Right lobe of liver (tissue), 6 donors: Measurements from ENCODE around the gene FGFR2. TPM values are rescaled to one million over a fixed set of nuclear protein-coding genes. Genes with fewer than 3 reads are reported as not detected.

ENCODE experiments used
- ATAC-seq, 4 donors: fragments of 200-7000 bp; cut with Tn5 transposase; one replicate each; pipeline ENCODE4 v1.9.1; 2020; ENCODE audit warnings: mild to moderate bottlenecking in 4 of 4, moderate library complexity in 4 of 4
- DNase-seq, 3 donors: peaks; one replicate each; pipeline ENCODE4 v3.0.0-alpha.2; 2020
- H3K27ac ChIP-seq, 3 donors: fragments of 200-600 bp; one replicate each; pipeline ENCODE4 v1.8.0; 2022
- H3K27me3 ChIP-seq, 2 donors: fragments of 200-600 bp; one replicate each; pipeline ENCODE4 v1.8.0; 2022
- H3K36me3 ChIP-seq, 4 donors: fragments of 200-600 bp; sonication (generic) in 1 of 4; one replicate each; pipeline versions ENCODE4 v1.5.1 to v1.8.0; 2017 to 2022; ENCODE audit warnings: control low read depth in 1 of 4
- H3K4me1 ChIP-seq, 4 donors: fragments of 200-600 bp; sonication (generic) in 1 of 4; one replicate each; pipeline versions ENCODE4 v1.5.1 to v1.8.0; 2017 to 2022; ENCODE audit warnings: control low read depth in 1 of 4
- H3K4me3 ChIP-seq, 3 donors: fragments of 200-600 bp; one replicate each; pipeline ENCODE4 v1.8.0; 2022
- H3K9me3 ChIP-seq, 4 donors: fragments of 200-600 bp; sonication (generic) in 1 of 4; one replicate each; pipeline versions ENCODE4 v1.5.1 to v1.8.0; 2017 to 2022; ENCODE audit warnings: control low read depth in 1 of 4
- CTCF ChIP-seq, 4 donors: fragments of 200-600 bp in 3 of 4; fragments of 450-650 bp in 1 of 4; IDR thresholded peaks; one replicate each; pipeline versions ENCODE4 v1.5.1 to v1.8.0; 2016 to 2022; ENCODE audit warnings: antibody characterized with exemption in 4 of 4, mild to moderate bottlenecking in 2 of 4
- POLR2A ChIP-seq: fragments of 450-650 bp; IDR thresholded peaks from one replicate; pipeline ENCODE4 v1.6.1; 2017; ENCODE audit warnings: antibody characterized with exemption, mild to moderate bottlenecking
- WGBS: methylation state at CpG from one replicate; pipeline ENCODE4 v1.1.6; 2018; ENCODE audit warnings: low coverage, low lambda C conversion rate; ENCODE audit not compliant: insufficient coverage; ENCODE audit errors: missing lambda C conversion rate; 5-methylcytosine and 5-hydroxymethylcytosine counted together
- intact Hi-C, 2 donors: fragments of 100-400 bp; cut with DNase I; formaldehyde crosslinking; loops; one replicate each; pipeline versions ENCODE4 v1.11.2 to v1.14.1; 2022
- total RNA-seq, 6 experiments: library from RNA; depleted of rRNA in 2 of 6; stranded (reverse); fragments of >200 nt in 2 of 6; fragmentation: NEBNext Ultra II Directional in 3 of 6; extraction: Animal tissue kit (Norgen Biotek cat#: 25700) in 3 of 6; gene quantifications; one replicate each; pipeline versions ENCODE4 v1.1.0 to v1.2.4, GENCODE V29; 2016 to 2023
- donor health status: DM: no; HTN: yes; CAD: no.
- donor health status: DM: no; HTN: no; CAD: no.
- donor health status: DM: no; HTN: no; CAD: no.
- donor health status: DM: no; HTN: yes; CAD: no.
- donor health status: DM: no; HTN: yes; CAD: no.

Gene FGFR2
- total RNA-seq, 6 experiments from 2014 or later = 14.4 to 33.7 (median 23.0) TPM

- intact Hi-C loops = loop anchor here in 1 of 2 donors (10.0 kb wide), 1 partner anchor 660 kb away; no protein-coding TSS in a partner anchor
- Histone ChIP-seq H3K4me1 (no peaks in the 10 kb centered on the region), H3K36me3 (no peaks in the 10 kb centered on the region), H3K9me3 (no peaks in the 10 kb centered on the region), H3K4me3 (no peak overlapping the region), H3K27ac (no peak overlapping the region), H3K27me3 (no peaks in the 10 kb centered on the region)
- TF ChIP-seq CTCF (IDR thresholded peaks at IDR 0.05) (no peak), POLR2A (no peak)
- no peak for ATAC-seq
- 72% methylated on average over 5 of the region's 9 CpGs for WGBS
- DNase-seq = no peak
These were observed 16.6 kb upstream of the FGFR2 start for GRCh38 chr10:121614613-121615434.

DNA sequence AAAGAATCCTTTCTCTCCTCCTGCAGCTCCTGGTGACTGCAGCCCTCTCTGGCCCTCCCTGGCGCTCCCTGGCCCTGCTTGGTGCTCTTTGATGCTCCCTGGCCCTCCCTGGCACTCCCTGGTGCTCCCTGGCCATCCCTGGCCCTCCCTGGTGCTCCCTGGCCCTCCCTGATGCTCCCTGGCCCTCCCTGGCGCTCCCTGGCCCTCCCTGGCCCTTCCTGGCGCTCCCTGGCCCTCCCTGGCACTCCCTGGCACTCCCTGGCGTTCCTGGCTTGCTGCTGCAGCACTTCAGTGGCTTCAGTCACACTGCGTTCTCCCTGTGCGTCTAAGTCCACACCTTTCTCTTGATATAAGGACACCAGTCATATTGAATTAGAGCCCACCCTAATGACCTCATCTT lies 15.2 kb upstream of the FGFR2 start:
- WGBS = 78% methylated on average over 6 of the region's 6 CpGs
- H3K36me3 ChIP-seq = no peaks in the 10 kb centered on the region
- no peaks in the 10 kb centered on the region for H3K9me3 ChIP-seq
- H3K4me3 ChIP-seq = no peak overlapping the region
- intact Hi-C loops = loop anchor here in 1 of 2 donors (10.0 kb wide), 1 partner anchor 659 kb away; no protein-coding TSS in a partner anchor
- DNase-seq (no peak), ATAC-seq (no peak)
- H3K4me1 ChIP-seq = peaks cover 0 to 5% (median 0%) of the 10 kb centered on the region in 4 donors
- H3K27ac ChIP-seq = no peak overlapping the region
- TF ChIP-seq POLR2A (no peak), CTCF (IDR thresholded peaks at IDR 0.05) (no peak)
- no peaks in the 10 kb centered on the region for H3K27me3 ChIP-seq

GRCh38 chr10:121611393-121612159 lies 13.3 kb upstream of the FGFR2 start:
- no peak overlapping the region for H3K27ac ChIP-seq
- 68% methylated on average over 7 of the region's 12 CpGs for WGBS
- intact Hi-C loops = loop anchor here in 1 of 2 donors (10.0 kb wide), 1 partner anchor 657 kb away; no protein-coding TSS in a partner anchor
- TF ChIP-seq POLR2A = no peak
- TF ChIP-seq CTCF (IDR thresholded peaks at IDR 0.05) = no peak
- no peak for DNase-seq
- no peaks in the 10 kb centered on the region for H3K27me3 ChIP-seq
- no peak for ATAC-seq
- peaks cover 0 to 11% (median 0%) of the 10 kb centered on the region in 4 donors for H3K4me1 ChIP-seq
- H3K4me3 ChIP-seq = no peak overlapping the region
- H3K9me3 ChIP-seq = no peaks in the 10 kb centered on the region
- H3K36me3 ChIP-seq = no peaks in the 10 kb centered on the region

DNA sequence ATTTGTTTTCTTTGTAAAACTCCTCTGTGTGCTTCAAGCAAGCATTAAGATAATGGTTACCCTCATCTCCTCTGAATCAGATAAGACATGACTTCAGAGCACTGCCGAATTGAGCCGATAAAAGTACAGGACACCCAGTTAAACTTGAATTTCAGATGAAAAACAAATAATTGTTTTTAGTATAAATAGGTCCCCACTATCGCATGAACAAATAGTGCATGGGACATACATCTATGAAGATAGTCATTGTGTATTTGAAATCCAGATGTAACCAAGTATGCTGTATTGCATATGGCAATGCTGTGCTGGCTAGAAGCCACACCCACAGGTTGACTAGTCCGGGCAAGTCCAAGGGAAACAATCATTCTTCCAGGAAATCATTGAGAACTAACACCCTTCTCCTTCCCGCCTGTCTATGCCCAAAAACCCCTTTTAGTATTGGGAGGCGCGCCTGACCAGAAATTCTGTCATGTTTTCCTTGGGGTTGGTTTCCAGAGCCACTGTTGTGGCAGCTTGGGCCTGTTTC lies 12.6 kb upstream of the FGFR2 start:
- WGBS = 74% methylated on average over 4 of the region's 7 CpGs
- Histone ChIP-seq H3K27me3 (no peaks in the 10 kb centered on the region), H3K4me1 (peaks cover 0 to 11% (median 0%) of the 10 kb centered on the region in 4 donors), H3K4me3 (no peak overlapping the region), H3K36me3 (no peaks in the 10 kb centered on the region), H3K27ac (no peak overlapping the region), H3K9me3 (no peaks in the 10 kb centered on the region)
- no peak for ATAC-seq
- TF ChIP-seq POLR2A (no peak), CTCF (IDR thresholded peaks at IDR 0.05) (no peak)
- no peak for DNase-seq
- intact Hi-C loops = loop anchor here in 1 of 2 donors (10.0 kb wide), 1 partner anchor 656 kb away; no protein-coding TSS in a partner anchor
